ENCODE results near the gene ZNF574.

The ZNF574 gene

DNA sequence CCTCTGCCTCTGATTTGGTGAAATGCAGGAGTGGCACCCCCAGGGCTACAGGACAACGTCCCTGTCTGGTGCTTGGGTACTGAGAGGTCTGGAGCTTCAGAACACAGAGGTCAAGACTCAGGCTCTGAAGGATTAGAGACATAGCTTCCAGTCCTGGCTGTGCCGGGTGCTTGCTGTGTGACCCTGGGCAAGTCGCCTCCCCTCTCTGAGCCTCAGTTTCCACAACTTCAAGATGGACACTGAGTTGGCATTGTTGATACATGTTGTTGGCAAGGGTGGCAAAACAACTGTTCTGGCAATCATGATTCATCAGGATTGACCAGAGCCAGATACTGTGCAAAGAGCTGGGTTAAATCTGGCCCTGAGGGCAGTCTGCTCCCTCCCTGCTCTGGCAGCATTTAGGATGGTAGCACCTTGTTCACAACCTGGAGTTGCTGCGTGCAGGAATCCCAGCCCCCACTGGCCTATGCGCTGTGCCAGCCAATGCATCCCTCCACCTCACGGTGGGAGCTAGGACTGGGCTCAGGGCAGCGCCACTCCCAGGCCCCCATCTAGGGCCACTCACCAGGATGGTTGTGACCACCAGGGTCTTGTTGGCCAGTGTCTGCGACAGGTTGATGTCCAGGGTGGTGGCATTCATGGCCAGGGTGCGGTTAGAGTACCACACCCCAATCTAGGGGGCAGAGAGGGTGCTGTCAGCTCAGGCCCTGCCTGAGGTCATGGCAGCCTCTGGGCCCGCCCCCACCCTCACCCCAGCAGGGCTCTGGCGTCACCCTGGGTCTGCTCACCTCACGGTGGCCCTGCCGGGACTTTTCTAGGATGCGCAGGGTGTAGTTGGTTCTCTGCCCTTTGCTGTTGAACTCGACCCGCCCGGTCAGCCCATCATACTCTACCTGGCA, 22.7 kb upstream of the ZNF574 start:
- intact Hi-C loops (cut with DNase I): no loop called here
- DNase-seq: no peak

DNA sequence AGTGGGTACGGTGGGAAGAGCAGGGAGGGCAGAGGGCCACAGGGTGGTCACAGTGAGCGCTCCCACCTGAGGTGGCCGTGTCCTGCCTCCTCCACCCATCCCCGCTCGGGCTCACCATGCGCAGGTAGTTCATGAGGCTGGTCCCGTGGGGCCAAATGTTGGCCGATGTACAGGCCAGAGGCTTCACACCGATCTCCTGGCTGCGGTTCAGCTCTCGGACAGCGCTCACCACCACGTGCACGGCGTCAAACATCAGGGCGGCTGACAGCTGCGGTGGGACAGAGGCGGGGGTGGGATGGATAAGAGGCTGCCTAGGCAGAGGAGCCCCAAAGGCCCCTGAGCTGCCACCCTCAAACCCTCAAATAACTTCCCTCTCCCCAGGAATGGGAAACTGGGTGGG, 21.8 kb upstream of the ZNF574 start:
- DNase-seq: no peak
- intact Hi-C loops (cut with DNase I): no loop called here

DNA sequence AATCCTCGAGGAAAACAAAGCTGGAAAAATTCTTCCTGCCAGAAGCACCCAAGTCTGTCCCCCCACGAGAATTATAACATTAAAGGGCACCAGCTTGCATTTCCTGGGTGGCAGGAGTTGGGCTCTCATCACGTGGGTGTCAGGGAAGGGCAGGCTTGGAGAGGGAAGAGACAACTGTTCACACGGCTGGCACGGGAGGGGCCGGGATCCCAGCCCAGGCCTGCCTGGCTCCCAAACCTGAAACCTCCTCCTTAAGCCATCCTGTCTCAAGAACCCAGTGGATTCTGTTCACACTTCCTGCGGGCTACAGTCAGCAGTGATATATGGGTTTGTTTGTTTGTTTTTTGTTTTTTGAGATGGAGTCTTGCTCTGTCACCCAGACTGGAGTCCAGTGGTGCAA, 18.1 kb upstream of the ZNF574 start:
- DNase-seq: no peak
- intact Hi-C loops (cut with DNase I): no loop called here

DNA sequence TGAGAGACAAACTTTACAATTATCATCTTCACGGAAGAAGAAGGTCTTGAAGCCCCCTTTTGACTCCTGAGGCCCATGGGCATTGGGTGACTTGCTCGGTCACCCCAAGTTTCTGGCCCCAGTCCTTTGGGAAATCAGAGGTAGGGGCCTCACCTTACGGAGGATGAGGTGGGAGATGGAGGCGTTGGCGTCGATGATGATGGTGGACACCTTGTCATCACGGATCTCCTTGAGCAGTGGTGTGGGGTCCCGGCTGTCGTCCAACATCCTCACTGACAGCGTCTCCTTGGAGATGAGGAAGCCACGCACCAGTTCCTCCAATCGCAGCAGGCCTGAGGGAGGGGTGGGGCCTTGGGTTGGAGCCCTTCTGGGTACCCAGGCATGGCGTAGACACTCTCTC, 16.8 kb upstream of the ZNF574 start:
- no peak for DNase-seq
- intact Hi-C loops (cut with DNase I): no loop called here

DNA sequence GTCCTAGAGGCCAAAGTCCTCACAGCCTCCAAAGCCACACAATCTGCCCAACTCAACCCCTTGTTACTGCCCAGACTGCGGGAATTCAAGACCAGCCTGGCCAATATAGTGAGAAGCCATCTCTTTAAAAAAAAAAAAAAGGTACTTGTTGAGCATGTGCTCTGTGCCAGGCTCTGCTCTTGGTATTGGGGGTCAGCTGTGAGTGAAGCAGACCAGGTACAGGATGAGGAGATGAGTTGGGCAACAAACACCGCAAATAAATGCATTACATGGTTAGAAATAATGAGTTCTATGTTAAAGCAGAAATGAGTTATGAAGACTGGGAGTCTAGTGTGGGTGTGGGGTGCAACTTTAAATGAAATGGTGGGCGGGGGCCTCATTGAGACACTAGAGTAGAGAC, 15.8 kb upstream of the ZNF574 start:
- DNase-seq: no peak
- intact Hi-C loops (cut with DNase I): no loop called here

- DNase-seq: no peak
- intact Hi-C loops (cut with DNase I): no loop called here
Measured at GRCh38 chr19:42062381-42062780, 13.6 kb upstream of the ZNF574 start.

- no peak for DNase-seq
- intact Hi-C loops (cut with DNase I): no loop called here
Measured at GRCh38 chr19:42064432-42064831, 11.5 kb upstream of the ZNF574 start.

- no peak for DNase-seq
- intact Hi-C loops (cut with DNase I): no loop called here
Measured at GRCh38 chr19:42065051-42065450, 10.9 kb upstream of the ZNF574 start.

GRCh38 chr19:42065511-42065910, 10.5 kb upstream of the ZNF574 start:
- no peak for DNase-seq
- intact Hi-C loops (cut with DNase I): no loop called here

GRCh38 chr19:42066075-42066754, 9.8 kb upstream of the ZNF574 start:
- peak in 40 of 42 donors; percentile 29 to 89 (median 64) for DNase-seq
- intact Hi-C loops (cut with DNase I): no loop called here

GRCh38 chr19:42067315-42067888, 8.6 kb upstream of the ZNF574 start:
- DNase-seq: peak in 33 of 42 donors; percentile 25 to 79 (median 48)
- intact Hi-C loops (cut with DNase I): no loop called here

- intact Hi-C loops (cut with DNase I): no loop called here
- DNase-seq: peak in 15 of 42 donors; percentile 18 to 67 (median 32)
Measured at GRCh38 chr19:42068361-42068755, 7.6 kb upstream of the ZNF574 start.

- DNase-seq: peak in 1 of 42 donors; percentile 16
Measured at GRCh38 chr19:42068756-42069571, 7.0 kb upstream of the ZNF574 start.

GRCh38 chr19:42069619-42070351, 6.2 kb upstream of the ZNF574 start, which contains the start of gene GRIK5:
GRIK5 (minus strand) TSS chr19:42070206; CDS start chr19:42065770, 4,436 bp downstream.
- peak in 40 of 42 donors; percentile 19 to 87 (median 68) for DNase-seq
- intact Hi-C loops (cut with DNase I): no loop called here

More at GRCh38 chr19:42068756-42069571, 7.0 kb upstream of the ZNF574 start:
- intact Hi-C loops (cut with DNase I): no loop called here

GRCh38 chr19:42071247-42071646, 4.7 kb upstream of the ZNF574 start:
- intact Hi-C loops (cut with DNase I): no loop called here
- peak in 1 of 42 donors; percentile 14 for DNase-seq

DNA sequence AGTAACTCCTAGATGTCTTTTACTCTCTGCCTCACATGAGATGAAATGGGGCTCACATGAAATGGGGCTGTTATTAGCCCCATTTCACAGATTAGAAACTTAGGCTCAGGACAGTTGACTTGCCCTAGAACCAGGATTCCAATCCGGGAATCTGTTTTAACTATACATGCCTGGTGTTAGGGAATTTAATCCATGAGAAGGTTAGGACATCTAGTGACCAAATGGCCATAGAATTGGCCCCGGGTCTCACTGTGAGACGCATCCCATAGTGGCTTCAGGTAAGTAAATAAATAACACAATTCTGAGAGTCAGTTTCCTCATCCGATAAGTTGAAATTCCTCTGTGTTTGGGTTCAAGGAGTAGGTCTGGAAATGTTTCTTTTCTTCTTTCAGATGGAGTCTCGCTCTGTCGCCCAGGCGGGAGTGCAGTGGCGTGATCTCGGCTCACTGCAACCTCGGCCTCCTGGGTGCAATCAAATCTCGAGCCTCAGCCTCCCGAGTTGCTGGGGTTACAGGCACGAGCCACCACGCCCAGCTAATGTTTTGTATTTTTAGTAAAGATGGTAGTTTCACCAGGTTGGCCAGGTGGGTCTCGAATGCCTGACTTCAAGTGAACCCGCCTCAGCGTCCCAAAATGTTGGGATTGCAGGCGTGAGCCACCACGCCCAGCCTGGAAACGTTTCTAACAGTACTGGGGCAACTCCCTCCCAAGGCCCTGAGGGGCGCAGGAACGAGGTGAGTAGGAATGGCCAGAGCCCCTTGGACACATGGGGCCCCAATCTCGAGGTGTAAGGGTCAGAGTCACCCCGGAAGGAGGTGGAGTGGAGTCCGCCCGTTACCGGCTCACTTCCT, 1.2 kb upstream of the ZNF574 start:
- DNase-seq: peak in 9 of 42 donors; percentile 11 to 48 (median 36)
- intact Hi-C loops (cut with DNase I): no loop called here

DNA sequence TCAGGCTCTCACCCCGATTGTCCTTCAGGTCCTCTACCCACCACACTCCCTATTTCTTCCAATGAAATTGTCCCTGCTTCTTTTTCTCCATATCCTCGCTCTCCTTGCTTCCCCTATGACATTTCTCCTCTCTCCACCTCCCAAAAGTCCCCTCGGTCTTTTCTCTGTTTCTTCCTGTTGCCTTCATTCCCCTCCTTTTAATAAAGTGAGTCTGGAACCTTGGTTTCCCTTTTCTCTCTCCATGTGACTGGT, 676 bp upstream of the ZNF574 start:
- no peak for DNase-seq
- intact Hi-C loops (cut with DNase I): no loop called here
